Measurements from ENCODE around the gene FAF2.
A peak's percentile ranks its signal among the peaks of the same experiment; 100 is the strongest.

The FAF2 gene

GRCh38 chr5:176530983-176531901 lies 83.1 kb downstream of the FAF2 start:
- H3K4me1 Mint-ChIP-seq = peaks cover 65% of the 10 kb centered on the region
- CTCF ChIA-PET = interaction anchor here (1.1 to 3.1 kb wide), 4 partner anchors 12 to 101 kb away, joined by 4 to 21 read pairs (median 6); no protein-coding TSS in a partner anchor
- no peaks in the 10 kb centered on the region for H3K9me3 Mint-ChIP-seq
- peak overlapping the region; percentile 82 for H3K4me3 Mint-ChIP-seq
- H3K27ac Mint-ChIP-seq = peak overlapping the region; percentile 88
- peak; percentile 45 for DNase-seq
- no peaks in the 10 kb centered on the region for H3K27me3 Mint-ChIP-seq
- peaks cover 62% of the 10 kb centered on the region for H3K36me3 Mint-ChIP-seq

GRCh38 chr5:176531902-176532493 lies 83.8 kb downstream of the FAF2 start:
- Mint-ChIP-seq H3K4me3 (peak overlapping the region; percentile 82), H3K36me3 (peaks cover 58% of the 10 kb centered on the region), H3K4me1 (peaks cover 64% of the 10 kb centered on the region), H3K27me3 (no peaks in the 10 kb centered on the region), H3K9me3 (no peaks in the 10 kb centered on the region), H3K27ac (peak overlapping the region; percentile 76)
- no peak for DNase-seq
- CTCF ChIA-PET = interaction anchor here (1.9 to 3.1 kb wide), 3 partner anchors 11 to 84 kb away, joined by 9 to 21 read pairs (median 11); partner anchors contain the start of gene FAF2

GRCh38 chr5:176532795-176533194 lies 84.6 kb downstream of the FAF2 start:
- H3K27ac Mint-ChIP-seq = peak overlapping the region; percentile 100
- peaks cover 60% of the 10 kb centered on the region for H3K4me1 Mint-ChIP-seq
- no peaks in the 10 kb centered on the region for H3K27me3 Mint-ChIP-seq
- peaks cover 52% of the 10 kb centered on the region for H3K36me3 Mint-ChIP-seq
- no peak for DNase-seq
- CTCF ChIA-PET = interaction anchor here (2.3 to 3.5 kb wide), 2 partner anchors 85 to 115 kb away, joined by 11 to 14 read pairs; partner anchors contain the start of gene FAF2
- H3K9me3 Mint-ChIP-seq = no peaks in the 10 kb centered on the region
- peak overlapping the region; percentile 96 for H3K4me3 Mint-ChIP-seq

- no peak for DNase-seq
- Mint-ChIP-seq H3K4me3 (peak overlapping the region; percentile 96), H3K36me3 (peaks cover 46% of the 10 kb centered on the region), H3K9me3 (no peaks in the 10 kb centered on the region), H3K27me3 (no peaks in the 10 kb centered on the region), H3K27ac (peak overlapping the region; percentile 100), H3K4me1 (peaks cover 60% of the 10 kb centered on the region)
- CTCF ChIA-PET = interaction anchor here (0.7 to 3.5 kb wide), 7 partner anchors 10 to 116 kb away, joined by 3 to 14 read pairs (median 4); partner anchors contain the start of gene FAF2
Observed at GRCh38 chr5:176533390-176533789, 85.2 kb downstream of the FAF2 start.

GRCh38 chr5:176533894-176534611 lies 85.9 kb downstream of the FAF2 start:
- no peaks in the 10 kb centered on the region for H3K27me3 Mint-ChIP-seq
- peak overlapping the region; percentile 100 for H3K27ac Mint-ChIP-seq
- peak; percentile 70 for DNase-seq
- peaks cover 44% of the 10 kb centered on the region for H3K36me3 Mint-ChIP-seq
- H3K9me3 Mint-ChIP-seq = no peaks in the 10 kb centered on the region
- CTCF ChIA-PET = interaction anchor here (0.7 to 3.5 kb wide), 9 partner anchors 9 to 117 kb away, joined by 3 to 14 read pairs (median 3); partner anchors contain the start of gene FAF2
- H3K4me1 Mint-ChIP-seq = peaks cover 60% of the 10 kb centered on the region
- H3K4me3 Mint-ChIP-seq = peak overlapping the region; percentile 96

- Mint-ChIP-seq H3K9me3 (no peaks in the 10 kb centered on the region), H3K36me3 (peaks cover 40% of the 10 kb centered on the region), H3K4me3 (peak overlapping the region; percentile 96), H3K4me1 (peaks cover 60% of the 10 kb centered on the region), H3K27ac (peak overlapping the region; percentile 100), H3K27me3 (no peaks in the 10 kb centered on the region)
- DNase-seq = no peak
- CTCF ChIA-PET = interaction anchor here (0.9 to 3.5 kb wide), 6 partner anchors 8 to 117 kb away, joined by 3 to 14 read pairs (median 10); partner anchors contain the start of gene FAF2
Observed at GRCh38 chr5:176534640-176535039, 86.5 kb downstream of the FAF2 start.

GRCh38 chr5:176535101-176535663 lies 87.0 kb downstream of the FAF2 start:
- Mint-ChIP-seq H3K4me3 (peak overlapping the region; percentile 96), H3K27ac (peak overlapping the region; percentile 100), H3K36me3 (peaks cover 38% of the 10 kb centered on the region), H3K9me3 (no peaks in the 10 kb centered on the region), H3K27me3 (no peaks in the 10 kb centered on the region), H3K4me1 (peaks cover 63% of the 10 kb centered on the region)
- CTCF ChIA-PET = interaction anchor here (0.7 to 3.5 kb wide), 5 partner anchors 8 to 120 kb away, joined by 3 to 14 read pairs (median 9); no protein-coding TSS in a partner anchor
- DNase-seq = peak; percentile 61

GRCh38 chr5:176535664-176536131 lies 87.5 kb downstream of the FAF2 start:
- H3K4me1 Mint-ChIP-seq = peaks cover 66% of the 10 kb centered on the region
- DNase-seq = no peak
- H3K9me3 Mint-ChIP-seq = no peaks in the 10 kb centered on the region
- no peaks in the 10 kb centered on the region for H3K27me3 Mint-ChIP-seq
- H3K36me3 Mint-ChIP-seq = peaks cover 38% of the 10 kb centered on the region
- H3K4me3 Mint-ChIP-seq = peak overlapping the region; percentile 96
- CTCF ChIA-PET = interaction anchor here (0.7 to 3.5 kb wide), 5 partner anchors 7 to 120 kb away, joined by 3 to 14 read pairs (median 9); no protein-coding TSS in a partner anchor
- peak overlapping the region; percentile 100 for H3K27ac Mint-ChIP-seq

GRCh38 chr5:176536132-176536901 lies 88.1 kb downstream of the FAF2 start:
- DNase-seq = peak; percentile 93
- Mint-ChIP-seq H3K9me3 (no peaks in the 10 kb centered on the region), H3K4me3 (peak overlapping the region; percentile 96), H3K27me3 (no peaks in the 10 kb centered on the region), H3K27ac (peak overlapping the region; percentile 100), H3K4me1 (peaks cover 67% of the 10 kb centered on the region), H3K36me3 (peaks cover 32% of the 10 kb centered on the region)
- CTCF ChIA-PET = interaction anchor here (2.7 to 3.5 kb wide), 2 partner anchors 89 to 119 kb away, joined by 9 to 14 read pairs; no protein-coding TSS in a partner anchor

GRCh38 chr5:176536902-176537553 lies 88.8 kb downstream of the FAF2 start, which contains the start of gene RNF44:
Gene RNF44 (minus strand): TSS chr5:176537402. CDS start chr5:176532472, 4,930 bp downstream.
- Mint-ChIP-seq H3K36me3 (peaks cover 30% of the 10 kb centered on the region), H3K27me3 (no peaks in the 10 kb centered on the region), H3K4me1 (peaks cover 68% of the 10 kb centered on the region), H3K4me3 (peak within 1 kb of the TSS; percentile 96), H3K9me3 (no peaks in the 10 kb centered on the region), H3K27ac (peak within 1 kb of the TSS; percentile 100)
- CTCF ChIA-PET = interaction anchor here (2.7 kb wide), 1 partner anchor 89 kb away, joined by 9 read pairs; no protein-coding TSS in a partner anchor
- peak; percentile 98 for DNase-seq

GRCh38 chr5:176537554-176538229 lies 89.5 kb downstream of the FAF2 start:
- H3K9me3 Mint-ChIP-seq = no peaks in the 10 kb centered on the region
- no peaks in the 10 kb centered on the region for H3K27me3 Mint-ChIP-seq
- peaks cover 72% of the 10 kb centered on the region for H3K4me1 Mint-ChIP-seq
- peaks cover 30% of the 10 kb centered on the region for H3K36me3 Mint-ChIP-seq
- peak; percentile 99 for DNase-seq
- peak overlapping the region; percentile 100 for H3K27ac Mint-ChIP-seq
- peak overlapping the region; percentile 96 for H3K4me3 Mint-ChIP-seq
- CTCF ChIA-PET = interaction anchor here (1.2 to 2.7 kb wide), 2 partner anchors 11 to 90 kb away, joined by 3 to 9 read pairs; partner anchors contain the start of gene CDHR2

Data from activated naive CD4-positive, alpha-beta T cell treated with anti-CD3 and anti-CD28 coated beads, Interleukin-2, amount 10 ng/mL, durations not matched to agents 7 days and 5 days (primary cell).